GM23338 (cell line): Measurements from ENCODE around the gene DEDD2. TPM values are rescaled to one million over a fixed set of nuclear protein-coding genes. Genes with fewer than 3 reads are reported as not detected.

Experiments used
- ATAC-seq: fragments of 200-7000 bp; cut with Tn5 transposase; 3 replicates; pipeline ENCODE4 v1.9.1; 2020
- DNase-seq: peaks from one replicate; pipeline ENCODE4 v3.0.0-alpha.2; 2015; ENCODE audit warnings: low spot score
- H2AFZ ChIP-seq: fragments of 200-600 bp; sonication (generic); 2 replicates; pipeline ENCODE4 v1.8.0; 2016; ENCODE audit warnings: antibody characterized with exemption, mild to moderate bottlenecking, moderate library complexity
- H3F3A ChIP-seq: fragments of 200-600 bp; sonication (generic); replicated peaks from 2 replicates; pipeline ENCODE4 v1.8.0; 2017; ENCODE audit warnings: antibody characterized with exemption, mixed run types, low read depth
- H3K27ac ChIP-seq: fragments of 200-600 bp; sonication (generic); 2 replicates; pipeline ENCODE4 v1.6.1; 2016; ENCODE audit warnings: low read depth
- H3K27me3 ChIP-seq: fragments of 200-600 bp; sonication (generic); 2 replicates; pipeline ENCODE4 v1.8.0; 2016; ENCODE audit warnings: mild to moderate bottlenecking, mixed run types, moderate library complexity; ENCODE audit not compliant: insufficient read depth
- H3K36me3 ChIP-seq: fragments of 200-600 bp; sonication (generic); 2 replicates; pipeline ENCODE4 v1.8.0; 2016; ENCODE audit warnings: mild to moderate bottlenecking; ENCODE audit not compliant: insufficient read depth
- H3K4me1 ChIP-seq: fragments of 200-600 bp; sonication (generic); 2 replicates; pipeline ENCODE4 v1.8.0; 2016; ENCODE audit warnings: mild to moderate bottlenecking, moderate library complexity; ENCODE audit not compliant: insufficient read depth
- H3K4me2 ChIP-seq: fragments of 200-600 bp; sonication (generic); 2 replicates; pipeline ENCODE4 v1.7.1; 2017; ENCODE audit warnings: mixed run types
- H3K4me3 ChIP-seq: fragments of 200-600 bp; sonication (generic); 2 replicates; pipeline ENCODE4 v1.6.1; 2016; ENCODE audit warnings: mixed run types
- H3K79me2 ChIP-seq: fragments of 200-600 bp; sonication (generic); replicated peaks from 2 replicates; pipeline ENCODE4 v1.8.0; 2017; ENCODE audit warnings: mild to moderate bottlenecking; ENCODE audit not compliant: insufficient read depth
- H3K9me2 ChIP-seq: fragments of 200-600 bp; sonication (generic); 2 replicates; pipeline ENCODE4 v1.8.0; 2017; ENCODE audit not compliant: insufficient read depth
- H4K20me1 ChIP-seq: fragments of 200-600 bp; sonication (generic); replicated peaks from 2 replicates; pipeline ENCODE4 v1.8.0; 2017; ENCODE audit warnings: mild to moderate bottlenecking; ENCODE audit not compliant: insufficient read depth
- H3K27ac Mint-ChIP-seq: 2 replicates; pipeline ENCODE4 v1.8.0; 2020; ENCODE audit warnings: inconsistent platforms, mild to moderate bottlenecking, moderate library complexity, mixed read lengths
- H3K27me3 Mint-ChIP-seq: 3 replicates; pipeline ENCODE4 v1.8.0; 2022; ENCODE audit warnings: low read depth, mild to moderate bottlenecking, moderate library complexity, mixed read lengths, inconsistent platforms; ENCODE audit not compliant: insufficient read depth, poor library complexity
- H3K36me3 Mint-ChIP-seq: 3 replicates; pipeline ENCODE4 v1.8.0; 2021; ENCODE audit warnings: low read depth, mild to moderate bottlenecking, inconsistent platforms, moderate library complexity, mixed read lengths
- H3K4me1 Mint-ChIP-seq: 3 replicates; pipeline ENCODE4 v1.8.0; 2020; ENCODE audit warnings: mild to moderate bottlenecking, inconsistent platforms, mixed read lengths
- H3K4me3 Mint-ChIP-seq: 3 replicates; pipeline ENCODE4 v1.8.0; 2021; ENCODE audit warnings: moderate library complexity, mild to moderate bottlenecking, inconsistent platforms, mixed read lengths
- H3K9me3 Mint-ChIP-seq: 3 replicates; pipeline ENCODE4 v1.8.0; 2020; ENCODE audit warnings: moderate library complexity, mild to moderate bottlenecking, inconsistent platforms, mixed read lengths
- CREB1 ChIP-seq: fragments of 250-450 bp; sonication (Bioruptor Pico); IDR thresholded peaks from 2 replicates; pipeline ENCODE4 v1.5.0; 2020; ENCODE audit warnings: low read depth, mild to moderate bottlenecking, moderate library complexity
- CTCF ChIP-seq, 2 experiments: fragments of 200-600 bp in 1 of 2; sonication (generic) in 1 of 2; conservative IDR thresholded peaks; 2 replicates each; pipeline versions ENCODE4 v1.5.1 to v1.6.1; 2016 to 2017; ENCODE audit warnings: antibody characterized with exemption in 2 of 2, low read depth in 2 of 2, mild to moderate bottlenecking in 2 of 2, moderate library complexity in 1 of 2
- ETS1 ChIP-seq: IDR thresholded peaks from 2 replicates; pipeline ENCODE4 v1.6.1; 2016; ENCODE audit warnings: antibody characterized with exemption
- EZH2 ChIP-seq: fragments of 200-600 bp; sonication (generic); IDR thresholded peaks from one replicate; pipeline ENCODE4 v1.8.0; 2017; ENCODE audit warnings: antibody characterized with exemption, mild to moderate bottlenecking, low read depth; ENCODE audit not compliant: unreplicated experiment
- EZH2phosphoT487 ChIP-seq: fragments of 200-600 bp; sonication (generic); IDR thresholded peaks from one replicate; pipeline ENCODE4 v1.8.1; 2018; ENCODE audit warnings: antibody characterized with exemption; ENCODE audit not compliant: unreplicated experiment
- JUNB ChIP-seq: IDR thresholded peaks from one replicate; pipeline ENCODE4 v1.6.1; 2016; ENCODE audit warnings: antibody characterized with exemption; ENCODE audit not compliant: unreplicated experiment
- NANOG ChIP-seq: IDR thresholded peaks from 2 replicates; pipeline ENCODE4 v1.6.1; 2016; ENCODE audit warnings: antibody characterized with exemption, borderline replicate concordance
- POLR2AphosphoS5 ChIP-seq: IDR thresholded peaks from 2 replicates; pipeline ENCODE4 v1.6.1; 2016; ENCODE audit warnings: antibody characterized with exemption, low read depth
- REST ChIP-seq: IDR thresholded peaks from one replicate; pipeline ENCODE4 v1.6.1; 2018; ENCODE audit warnings: antibody characterized with exemption; ENCODE audit not compliant: unreplicated experiment
- STAT1 ChIP-seq: IDR thresholded peaks from one replicate; pipeline ENCODE4 v1.6.1; 2016; ENCODE audit warnings: antibody characterized with exemption; ENCODE audit not compliant: unreplicated experiment
- ZNF114 ChIP-seq: fragments of 250-450 bp; sonication (Bioruptor Pico); IDR thresholded peaks from 2 replicates; pipeline ENCODE4 v1.5.0; 2020; ENCODE audit warnings: mild to moderate bottlenecking, moderate library complexity
- ZNF331 ChIP-seq: fragments of 250-450 bp; sonication (Bioruptor Pico); IDR thresholded peaks from 2 replicates; pipeline ENCODE4 v1.5.0; 2020; ENCODE audit warnings: low read depth, mild to moderate bottlenecking, moderate library complexity
- ZNF462 ChIP-seq: fragments of 250-450 bp; sonication (Bioruptor Pico); IDR thresholded peaks from 2 replicates; pipeline ENCODE4 v1.5.0; 2020; ENCODE audit warnings: mild to moderate bottlenecking, moderate library complexity
- polyA plus RNA-seq: library from polyadenylated mRNA; unstranded; fragments of >200 nt; fragmentation: Nextera tagmentation; extraction: Ambion mirVana; gene quantifications from 2 replicates; pipeline ENCODE4 v1.2.1, GENCODE V29; 2016
- total RNA-seq: library from RNA; depleted of rRNA; stranded (reverse); fragments of >200 nt; shearing (Covaris generic); gene quantifications from 2 replicates; pipeline ENCODE4 v1.2.3, GENCODE V29; 2014

DEDD2 gene
- total and polyA plus RNA-seq, 2 experiments from 2014 or later = 23.4 to 63.0 TPM

GRCh38 chr19:42176990-42177685 is 40.3 kb downstream of the DEDD2 start:
- H3K27ac ChIP-seq = no peak overlapping the region
- TF ChIP-seq ETS1 (no peak), JUNB (no peak), EZH2phosphoT487 (no peak), CTCF (conservative IDR thresholded peaks at IDR 0.05; ENCODE audit: low read depth in 2 of 2) (peak in 1 of 2 experiments; percentile 53; a peak in 2 of 4 replicates), EZH2 (peak; percentile 42), ZNF331 (CRISPR knock-in tag) (no peak), NANOG (no peak), STAT1 (no peak), POLR2AphosphoS5 (no peak), REST (no peak), CREB1 (peak; percentile 75), ZNF114 (CRISPR knock-in tag) (no peak), ZNF462 (CRISPR knock-in tag) (no peak)
- H3K9me2 ChIP-seq = no peaks in the 10 kb centered on the region
- H4K20me1 ChIP-seq = peaks cover 15% of the 10 kb centered on the region; the same call in 1 of the 2 replicates
- no peak overlapping the region for H3K27ac Mint-ChIP-seq
- H3K36me3 Mint-ChIP-seq = no peaks in the 10 kb centered on the region
- peaks cover 88% of the 10 kb centered on the region for H3K27me3 ChIP-seq
- H3K27me3 Mint-ChIP-seq = peaks cover 29% of the 10 kb centered on the region
- no peak overlapping the region; the same call in 1 of the 2 replicates for H2AFZ ChIP-seq
- no peaks in the 10 kb centered on the region for H3K36me3 ChIP-seq
- H3F3A ChIP-seq = peaks cover 16% of the 10 kb centered on the region
- no peaks in the 10 kb centered on the region for H3K79me2 ChIP-seq
- H3K4me2 ChIP-seq = peak overlapping the region; percentile 98
- DNase-seq (peak; percentile 90), ATAC-seq (peak; percentile 89)
- no peak overlapping the region for H3K4me3 Mint-ChIP-seq
- peaks cover 20% of the 10 kb centered on the region for H3K4me1 Mint-ChIP-seq
- H3K4me1 ChIP-seq = peaks cover 18% of the 10 kb centered on the region
- H3K4me3 ChIP-seq = peak overlapping the region; percentile 78
- no peaks in the 10 kb centered on the region for H3K9me3 Mint-ChIP-seq
